Parathyroid adenoma (tissue), 2 donors: Measurements from ENCODE around the gene STT3B.

Experiments
- H2AFZ ChIP-seq: fragments of 300-600 bp; sonication (generic); one replicate; pipeline ENCODE4 v1.7.0; 2017; ENCODE audit warnings: antibody characterized with exemption, mild to moderate bottlenecking
- H3K27ac ChIP-seq: fragments of 300-600 bp; sonication (generic); one replicate; pipeline ENCODE4 v1.7.0; 2017
- H3K27me3 ChIP-seq: fragments of 300-600 bp; sonication (generic); one replicate; pipeline ENCODE4 v1.7.0; 2017; ENCODE audit warnings: low read length; ENCODE audit not compliant: control insufficient read depth, insufficient read depth
- H3K36me3 ChIP-seq: fragments of 300-600 bp; sonication (generic); one replicate; pipeline ENCODE4 v1.7.0; 2017; ENCODE audit warnings: low read length; ENCODE audit not compliant: control insufficient read depth, insufficient read depth
- H3K4me1 ChIP-seq: fragments of 300-600 bp; sonication (generic); one replicate; pipeline ENCODE4 v1.7.0; 2017; ENCODE audit warnings: control low read depth
- H3K4me2 ChIP-seq: fragments of 300-600 bp; sonication (generic); one replicate; pipeline ENCODE4 v1.7.0; 2017; ENCODE audit warnings: low read length
- H3K4me3 ChIP-seq: fragments of 300-600 bp; sonication (generic); one replicate; pipeline ENCODE4 v1.7.0; 2017; ENCODE audit warnings: low read depth, low read length
- H3K79me2 ChIP-seq: fragments of 300-600 bp; sonication (generic); one replicate; pipeline ENCODE4 v1.7.0; 2017; ENCODE audit warnings: control low read depth
- H3K9ac ChIP-seq: fragments of 300-600 bp; sonication (generic); one replicate; pipeline ENCODE4 v1.7.0; 2017; ENCODE audit warnings: mild to moderate bottlenecking
- H3K9me3 ChIP-seq: fragments of 300-600 bp; sonication (generic); one replicate; pipeline ENCODE4 v1.7.0; 2017; ENCODE audit warnings: low read length; ENCODE audit not compliant: control insufficient read depth
- CTCF ChIP-seq: fragments of 300-600 bp; sonication (generic); IDR thresholded peaks from one replicate; pipeline ENCODE4 v1.7.0; 2017; ENCODE audit warnings: antibody characterized with exemption, mild to moderate bottlenecking
- donor health status: primary hyperparathyroidism.

The STT3B gene

GRCh38 chr3:31551646-31552045, 18.9 kb downstream of the STT3B start:
- H3K4me2 ChIP-seq: no peak overlapping the region
- H3K9ac ChIP-seq: no peak overlapping the region
- peaks cover 49% of the 10 kb centered on the region for H3K79me2 ChIP-seq
- no peaks in the 10 kb centered on the region for H3K9me3 ChIP-seq
- H3K4me3 ChIP-seq: no peak overlapping the region
- H3K27me3 ChIP-seq: no peaks in the 10 kb centered on the region
- H3K27ac ChIP-seq: no peak overlapping the region
- H2AFZ ChIP-seq: no peak overlapping the region
- H3K4me1 ChIP-seq: peaks cover 10% of the 10 kb centered on the region
- TF ChIP-seq CTCF: no peak
- H3K36me3 ChIP-seq: no peaks in the 10 kb centered on the region

GRCh38 chr3:31552103-31552502, 19.4 kb downstream of the STT3B start:
- Histone ChIP-seq H3K4me3 (no peak overlapping the region), H3K9ac (no peak overlapping the region), H3K27ac (no peak overlapping the region), H3K36me3 (no peaks in the 10 kb centered on the region), H3K9me3 (no peaks in the 10 kb centered on the region), H3K4me2 (no peak overlapping the region), H2AFZ (no peak overlapping the region), H3K27me3 (no peaks in the 10 kb centered on the region), H3K4me1 (peaks cover 10% of the 10 kb centered on the region), H3K79me2 (peaks cover 52% of the 10 kb centered on the region)
- no peak for TF ChIP-seq CTCF

GRCh38 chr3:31553258-31553657, 20.5 kb downstream of the STT3B start:
- H3K9ac ChIP-seq: no peak overlapping the region
- H3K4me3 ChIP-seq: no peak overlapping the region
- H3K36me3 ChIP-seq: no peaks in the 10 kb centered on the region
- no peak overlapping the region for H3K27ac ChIP-seq
- no peak overlapping the region for H3K4me2 ChIP-seq
- H3K4me1 ChIP-seq: peaks cover 7% of the 10 kb centered on the region
- H3K79me2 ChIP-seq: peaks cover 51% of the 10 kb centered on the region
- no peak for TF ChIP-seq CTCF
- no peaks in the 10 kb centered on the region for H3K27me3 ChIP-seq
- H2AFZ ChIP-seq: no peak overlapping the region
- H3K9me3 ChIP-seq: no peaks in the 10 kb centered on the region

- H3K79me2 ChIP-seq: peaks cover 60% of the 10 kb centered on the region
- H3K27ac ChIP-seq: no peak overlapping the region
- TF ChIP-seq CTCF: no peak
- no peak overlapping the region for H2AFZ ChIP-seq
- H3K4me3 ChIP-seq: no peak overlapping the region
- H3K9ac ChIP-seq: no peak overlapping the region
- H3K4me2 ChIP-seq: no peak overlapping the region
- H3K9me3 ChIP-seq: no peaks in the 10 kb centered on the region
- no peaks in the 10 kb centered on the region for H3K36me3 ChIP-seq
- H3K4me1 ChIP-seq: peaks cover 7% of the 10 kb centered on the region
- no peaks in the 10 kb centered on the region for H3K27me3 ChIP-seq
These were observed 22.5 kb downstream of the STT3B start for GRCh38 chr3:31555204-31555603.

GRCh38 chr3:31559872-31560534, 27.3 kb downstream of the STT3B start:
- Histone ChIP-seq H3K4me3 (no peak overlapping the region), H3K27ac (no peak overlapping the region), H3K36me3 (no peaks in the 10 kb centered on the region), H3K79me2 (peaks cover 48% of the 10 kb centered on the region), H3K9ac (no peak overlapping the region), H2AFZ (no peak overlapping the region), H3K4me2 (no peak overlapping the region), H3K4me1 (peaks cover 3% of the 10 kb centered on the region), H3K27me3 (no peaks in the 10 kb centered on the region), H3K9me3 (no peaks in the 10 kb centered on the region)
- no peak for TF ChIP-seq CTCF
